Liver (tissue), 9 donors: ENCODE results near the gene CENPA. TPM values are rescaled to one million over a fixed set of nuclear protein-coding genes. Genes with fewer than 3 reads are reported as not detected.

ENCODE experiments used
- DNase-seq: peaks from one replicate; pipeline ENCODE4 v3.0.0-alpha.2; 2017; ENCODE audit warnings: low spot score
- H3K27ac ChIP-seq, 2 donors: one replicate each; pipeline ENCODE4 v1.7.0; 2013; ENCODE audit warnings: inconsistent platforms in 2 of 2, low read length in 2 of 2, control low read depth in 1 of 2, low read depth in 1 of 2, mild to moderate bottlenecking in 1 of 2
- H3K27me3 ChIP-seq, 4 donors: one replicate each; pipeline versions ENCODE4 v1.6.1 to v1.7.0; 2013; ENCODE audit warnings: low read length in 3 of 4, inconsistent platforms in 1 of 4, mild to moderate bottlenecking in 1 of 4, moderate library complexity in 1 of 4; ENCODE audit not compliant: control insufficient read depth in 4 of 4, insufficient read depth in 4 of 4
- H3K36me3 ChIP-seq, 4 donors: one replicate each; pipeline versions ENCODE4 v1.6.1 to v1.7.0; 2013; ENCODE audit warnings: low read length in 3 of 4, mild to moderate bottlenecking in 3 of 4, low read depth in 1 of 4, moderate library complexity in 1 of 4; ENCODE audit not compliant: control insufficient read depth in 4 of 4, insufficient read depth in 3 of 4
- H3K4me1 ChIP-seq, 4 donors: one replicate each; pipeline versions ENCODE4 v1.6.1 to v1.7.0; 2013; ENCODE audit warnings: low read length in 3 of 4, mild to moderate bottlenecking in 3 of 4, moderate library complexity in 1 of 4; ENCODE audit not compliant: control insufficient read depth in 4 of 4, insufficient read depth in 4 of 4
- H3K4me3 ChIP-seq, 3 donors: one replicate each; pipeline versions ENCODE4 v1.6.1 to v1.7.0; 2013; ENCODE audit warnings: low read length in 3 of 3, control low read depth in 1 of 3, low read depth in 1 of 3, mild to moderate bottlenecking in 1 of 3
- H3K9ac ChIP-seq, 2 donors: one replicate each; pipeline ENCODE4 v1.7.0; 2013; ENCODE audit warnings: low read length in 2 of 2, mild to moderate bottlenecking in 2 of 2, moderate library complexity in 2 of 2, control low read depth in 1 of 2, low read depth in 1 of 2
- H3K9me3 ChIP-seq, 4 donors: one replicate each; pipeline versions ENCODE4 v1.6.1 to v1.7.0; 2013; ENCODE audit warnings: low read length in 3 of 4; ENCODE audit not compliant: control insufficient read depth in 4 of 4
- ATF3 ChIP-seq: IDR thresholded peaks from 2 replicates; pipeline ENCODE4 v1.6.1; 2016; ENCODE audit warnings: antibody characterized with exemption
- CTCF ChIP-seq: fragments of 150-350 bp; IDR thresholded peaks from 2 replicates; pipeline ENCODE4 v1.5.1; 2017; ENCODE audit warnings: improper control_type of control experiment, low read depth, low read length; ENCODE audit not compliant: missing input control
- EGR1 ChIP-seq, 2 donors: IDR thresholded peaks; 2 replicates each; pipeline ENCODE4 v1.6.1; 2016 to 2018; ENCODE audit warnings: antibody characterized with exemption in 2 of 2, low read depth in 2 of 2
- FOXA1 ChIP-seq: IDR thresholded peaks from 2 replicates; pipeline ENCODE4 v1.6.1; 2016; ENCODE audit warnings: antibody characterized with exemption
- FOXA2 ChIP-seq: IDR thresholded peaks from 2 replicates; pipeline ENCODE4 v1.6.1; 2016; ENCODE audit warnings: antibody characterized with exemption
- GABPA ChIP-seq, 2 donors: IDR thresholded peaks in 1 of 2; conservative IDR thresholded peaks in 1 of 2; 2 replicates each; pipeline ENCODE4 v1.6.1; 2016; ENCODE audit warnings: antibody characterized with exemption in 2 of 2, mild to moderate bottlenecking in 1 of 2, moderate library complexity in 1 of 2
- HNF4A ChIP-seq, 2 donors: conservative IDR thresholded peaks; 2 replicates each; pipeline ENCODE4 v1.6.1; 2016; ENCODE audit warnings: antibody characterized with exemption in 2 of 2, mild to moderate bottlenecking in 2 of 2
- JUND ChIP-seq, 2 donors: IDR thresholded peaks; 2 replicates each; pipeline ENCODE4 v1.6.1; 2016; ENCODE audit warnings: antibody characterized with exemption in 2 of 2
- MAX ChIP-seq: IDR thresholded peaks from 2 replicates; pipeline ENCODE4 v1.6.1; 2016; ENCODE audit warnings: antibody characterized with exemption
- NR2F2 ChIP-seq: IDR thresholded peaks from 2 replicates; pipeline ENCODE4 v1.6.1; 2016; ENCODE audit warnings: antibody characterized with exemption
- RAD21 ChIP-seq, 2 donors: IDR thresholded peaks; 2 replicates each; pipeline ENCODE4 v1.6.1; 2016; ENCODE audit warnings: antibody characterized with exemption in 2 of 2, mild to moderate bottlenecking in 2 of 2
- REST ChIP-seq: IDR thresholded peaks from 2 replicates; pipeline ENCODE4 v1.6.1; 2016; ENCODE audit warnings: antibody characterized with exemption, mild to moderate bottlenecking
- RXRA ChIP-seq, 2 donors: IDR thresholded peaks; 2 replicates each; pipeline ENCODE4 v1.6.1; 2017 to 2018; ENCODE audit warnings: antibody characterized with exemption in 2 of 2, mild to moderate bottlenecking in 1 of 2
- SP1 ChIP-seq: IDR thresholded peaks from 2 replicates; pipeline ENCODE4 v1.6.1; 2018; ENCODE audit warnings: antibody characterized with exemption, mild to moderate bottlenecking
- TAF1 ChIP-seq: conservative IDR thresholded peaks from 2 replicates; pipeline ENCODE4 v1.6.1; 2016; ENCODE audit warnings: antibody characterized with exemption, mild to moderate bottlenecking
- YY1 ChIP-seq: IDR thresholded peaks from 2 replicates; pipeline ENCODE4 v1.6.1; 2016; ENCODE audit warnings: antibody characterized with exemption, mild to moderate bottlenecking
- WGBS: extraction: QIAGEN DNeasy Blood & Tissue Kit; methylation state at CpG from one replicate; pipeline ENCODE4 v1.1.7; 2013; 5-methylcytosine and 5-hydroxymethylcytosine counted together
- polyA plus RNA-seq, 2 donors: library from polyadenylated mRNA; stranded (reverse) in 1 of 2; unstranded in 1 of 2; fragments of 200-250 nt in 1 of 2; fragments of >200 nt in 1 of 2; fragmentation: Nextera tagmentation in 1 of 2; extraction: Ambion mirVana in 1 of 2; gene quantifications; one replicate each; pipeline versions ENCODE4 v1.2.1 to v1.2.3, GENCODE V29; 2013 to 2015
- total RNA-seq, 2 donors: library from RNA; depleted of rRNA; stranded (reverse); fragments of >200 nt; gene quantifications; one replicate each; pipeline ENCODE4 v1.2.3, GENCODE V29; 2014
- donor health status: healthy.
- donor health status: healthy.
- donor health status: healthy.
- donor health status: healthy.
- donor health status: healthy.

CENPA gene
- total and polyA plus RNA-seq, 4 donors = 0.17 to 14.4 (median 1.2) TPM; not detected in 1

- Histone ChIP-seq H3K27me3 (no peaks in the 10 kb centered on the region), H3K9me3 (no peaks in the 10 kb centered on the region), H3K4me3 (no peak overlapping the region), H3K9ac (no peak overlapping the region), H3K27ac (no peak overlapping the region), H3K36me3 (no peaks in the 10 kb centered on the region), H3K4me1 (peaks cover 0 to 6% (median 0%) of the 10 kb centered on the region in 4 donors)
- DNase-seq = no peak
- TF ChIP-seq RAD21 (IDR thresholded peaks at IDR 0.05) (no peak), JUND (IDR thresholded peaks at IDR 0.05) (no peak), HNF4A (conservative IDR thresholded peaks at IDR 0.05) (no peak), REST (no peak), FOXA1 (no peak), FOXA2 (no peak), GABPA (IDR thresholded peaks at IDR 0.05 in 1 of 2, conservative IDR thresholded peaks at IDR 0.05 in 1 of 2) (no peak), RXRA (IDR thresholded peaks at IDR 0.05) (no peak), EGR1 (IDR thresholded peaks at IDR 0.05; ENCODE audit: low read depth in 2 of 2) (no peak), CTCF (no peak), MAX (no peak), NR2F2 (no peak), TAF1 (no peak), YY1 (no peak)
- WGBS = 88% methylated on average over 4 of the region's 4 CpGs
Observed at GRCh38 chr2:26754972-26755670, 30.7 kb upstream of the CENPA start.

GRCh38 chr2:26756337-26756736 lies 29.5 kb upstream of the CENPA start:
- Histone ChIP-seq H3K27ac (peak overlapping the region in 1 of 2 donors; percentile 22), H3K9ac (no peak overlapping the region), H3K4me1 (peaks cover 0 to 6% (median 0%) of the 10 kb centered on the region in 4 donors), H3K36me3 (no peaks in the 10 kb centered on the region), H3K4me3 (no peak overlapping the region), H3K9me3 (no peaks in the 10 kb centered on the region), H3K27me3 (no peaks in the 10 kb centered on the region)
- DNase-seq = no peak
- 71% methylated on average over 5 of the region's 5 CpGs for WGBS
- no peak for TF ChIP-seq REST
- no peak for TF ChIP-seq RXRA (IDR thresholded peaks at IDR 0.05)
- TF ChIP-seq ATF3 = no peak
- no peak for TF ChIP-seq SP1
- no peak for TF ChIP-seq HNF4A (conservative IDR thresholded peaks at IDR 0.05)
- TF ChIP-seq RAD21 (IDR thresholded peaks at IDR 0.05) = no peak
- TF ChIP-seq GABPA (IDR thresholded peaks at IDR 0.05 in 1 of 2, conservative IDR thresholded peaks at IDR 0.05 in 1 of 2) = no peak
- no peak for TF ChIP-seq MAX
- TF ChIP-seq JUND (IDR thresholded peaks at IDR 0.05) = no peak
- no peak for TF ChIP-seq FOXA1
- no peak for TF ChIP-seq EGR1 (IDR thresholded peaks at IDR 0.05; ENCODE audit: low read depth in 2 of 2)
- TF ChIP-seq CTCF = no peak
- no peak for TF ChIP-seq FOXA2
- no peak for TF ChIP-seq TAF1
- no peak for TF ChIP-seq NR2F2
